ENCODE results near the gene KCNK3. TPM values are rescaled to one million over a fixed set of nuclear protein-coding genes. Genes with fewer than 3 reads are reported as not detected.
A peak's percentile ranks its signal among the peaks of the same experiment; 100 is the strongest.

Gene KCNK3
- total and polyA plus RNA-seq, 2 experiments from 2014 or later = not detected

DNA sequence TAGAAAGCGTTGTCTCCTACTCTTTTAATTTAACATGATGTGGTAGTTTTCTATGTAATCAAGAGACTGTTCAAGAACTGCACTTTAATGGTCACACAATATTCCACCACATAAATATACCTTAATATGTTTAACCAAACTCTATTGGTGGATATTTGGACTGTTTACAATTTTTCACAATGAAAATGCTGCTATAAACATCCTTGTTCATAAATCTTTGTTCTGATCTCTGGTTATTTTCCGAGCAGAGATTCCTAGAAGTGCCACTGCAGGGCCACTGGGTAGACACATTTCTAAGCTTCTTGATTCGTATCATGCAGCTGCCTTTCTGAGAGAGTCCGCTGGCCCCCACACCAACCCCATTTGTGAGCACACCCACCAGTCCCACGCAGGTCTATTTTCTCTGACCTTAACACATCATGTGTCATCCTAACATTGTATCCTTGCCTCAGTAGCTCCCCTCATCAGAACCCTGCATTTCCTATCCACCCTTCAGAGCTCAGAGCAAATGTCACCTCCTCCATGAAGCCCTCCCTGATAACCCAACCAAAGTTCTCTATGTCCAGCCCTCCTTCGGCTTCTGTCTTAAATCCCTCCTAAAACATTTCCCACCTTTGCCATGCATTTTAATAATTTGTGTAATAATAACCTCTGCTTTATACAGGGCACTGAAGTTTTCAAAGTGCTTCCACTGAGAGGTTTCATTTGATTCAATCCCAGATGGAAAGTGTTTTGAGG, 26.6 kb downstream of the KCNK3 start:
- no peaks in the 10 kb centered on the region for H3K9me2 ChIP-seq (ENCODE audit: insufficient read depth)
- peaks cover 9% of the 10 kb centered on the region; the same call in 1 of the 2 replicates for H3F3A ChIP-seq (ENCODE audit: insufficient read depth)
- H4K20me1 ChIP-seq (ENCODE audit: insufficient read depth) = no peaks in the 10 kb centered on the region
- no peaks in the 10 kb centered on the region for H3K79me2 ChIP-seq (ENCODE audit: insufficient read depth)
- H3K36me3 ChIP-seq (ENCODE audit: low read depth) = no peaks in the 10 kb centered on the region
- no peaks in the 10 kb centered on the region for H3K9me3 ChIP-seq (ENCODE audit: low read depth)
- no peak overlapping the region for H2AFZ ChIP-seq
- no peak overlapping the region for H3K4me3 ChIP-seq
- in situ Hi-C loops (cut with MboI) = no loop called here
- H3K4me2 ChIP-seq (ENCODE audit: unreplicated experiment) = no peak overlapping the region
- no peaks in the 10 kb centered on the region for H3K27me3 ChIP-seq (replicated peaks; ENCODE audit: insufficient read depth)
- H3K27ac ChIP-seq = no peak overlapping the region
- DNase-seq = no peak
- H3K9ac ChIP-seq = no peak overlapping the region
- WGBS, 2 experiments (ENCODE audit: low coverage in 1 of 2, low lambda C conversion rate in 2 of 2, missing lambda C conversion rate in 2 of 2) = 82 to 93% methylated on average over 6 of the region's 6 CpGs
- TF ChIP-seq EZH2 (IDR thresholded peaks at IDR 0.05; ENCODE audit: insufficient read depth, poor library complexity, severe bottlenecking) = no peak
- TF ChIP-seq EZH2phosphoT487 (IDR thresholded peaks at IDR 0.05; ENCODE audit: insufficient read depth, low read depth) = no peak
- H3K4me1 ChIP-seq (ENCODE audit: insufficient read depth) = peaks cover 21% of the 10 kb centered on the region

DNA sequence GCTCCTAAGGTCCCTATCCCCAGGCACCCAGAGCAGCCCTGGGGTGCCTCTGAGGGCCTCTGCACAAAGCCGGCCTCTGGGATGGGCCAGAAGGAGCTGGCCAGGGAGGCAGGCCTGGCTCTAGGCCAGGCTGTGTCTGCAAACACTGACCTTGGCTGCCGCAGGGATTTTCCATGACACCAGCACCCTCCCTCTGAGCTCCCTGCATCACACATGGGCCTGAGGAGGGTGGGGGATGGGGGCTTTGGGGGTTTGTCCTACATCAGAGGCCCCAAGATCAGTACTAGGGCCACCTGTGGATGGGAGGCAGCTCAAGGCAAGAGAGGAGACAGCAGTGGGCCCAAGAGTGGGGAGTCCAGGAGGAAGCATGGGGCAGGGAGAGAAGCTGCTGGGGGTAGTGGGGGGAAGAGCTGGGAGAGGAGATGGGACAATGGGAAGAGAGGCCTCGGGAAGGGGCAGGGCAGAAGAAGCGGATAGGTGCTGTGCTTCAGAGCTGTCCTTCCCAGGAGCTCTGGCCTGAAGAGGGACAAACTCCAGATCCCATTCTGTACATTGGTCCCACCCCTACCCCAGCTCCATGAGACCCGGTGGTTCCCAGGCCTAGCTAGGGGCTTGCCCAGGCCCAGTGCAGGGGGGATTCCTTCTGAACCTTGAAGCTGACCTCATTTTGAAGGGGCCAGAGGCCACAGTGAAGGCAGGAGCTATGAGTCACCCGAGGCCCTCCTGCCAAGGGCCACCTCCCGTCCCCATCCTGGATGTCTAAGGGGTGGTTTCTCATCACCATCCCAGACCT, 28.0 kb downstream of the KCNK3 start:
- Histone ChIP-seq H3K79me2 (ENCODE audit: insufficient read depth) (no peaks in the 10 kb centered on the region), H3K9ac (peak overlapping the region; percentile 49), H3K4me2 (ENCODE audit: unreplicated experiment) (no peak overlapping the region), H3K4me3 (no peak overlapping the region), H4K20me1 (ENCODE audit: insufficient read depth) (no peaks in the 10 kb centered on the region), H3F3A (ENCODE audit: insufficient read depth) (peaks cover 15% of the 10 kb centered on the region; the same call in 1 of the 2 replicates), H3K27me3 (replicated peaks; ENCODE audit: insufficient read depth) (no peaks in the 10 kb centered on the region), H3K9me2 (ENCODE audit: insufficient read depth) (no peaks in the 10 kb centered on the region), H3K27ac (no peak overlapping the region), H2AFZ (no peak overlapping the region), H3K9me3 (ENCODE audit: low read depth) (no peaks in the 10 kb centered on the region), H3K4me1 (ENCODE audit: insufficient read depth) (peaks cover 29% of the 10 kb centered on the region), H3K36me3 (ENCODE audit: low read depth) (no peaks in the 10 kb centered on the region)
- peak; percentile 80 for DNase-seq
- WGBS, 2 experiments (ENCODE audit: low coverage in 1 of 2, low lambda C conversion rate in 2 of 2, missing lambda C conversion rate in 2 of 2) = 46 to 53% methylated on average over 6 to 7 of the region's 7 CpGs
- in situ Hi-C loops (cut with MboI) = no loop called here
- TF ChIP-seq EZH2phosphoT487 (IDR thresholded peaks at IDR 0.05; ENCODE audit: insufficient read depth, low read depth) = no peak
- TF ChIP-seq EZH2 (IDR thresholded peaks at IDR 0.05; ENCODE audit: insufficient read depth, poor library complexity, severe bottlenecking) = no peak

DNA sequence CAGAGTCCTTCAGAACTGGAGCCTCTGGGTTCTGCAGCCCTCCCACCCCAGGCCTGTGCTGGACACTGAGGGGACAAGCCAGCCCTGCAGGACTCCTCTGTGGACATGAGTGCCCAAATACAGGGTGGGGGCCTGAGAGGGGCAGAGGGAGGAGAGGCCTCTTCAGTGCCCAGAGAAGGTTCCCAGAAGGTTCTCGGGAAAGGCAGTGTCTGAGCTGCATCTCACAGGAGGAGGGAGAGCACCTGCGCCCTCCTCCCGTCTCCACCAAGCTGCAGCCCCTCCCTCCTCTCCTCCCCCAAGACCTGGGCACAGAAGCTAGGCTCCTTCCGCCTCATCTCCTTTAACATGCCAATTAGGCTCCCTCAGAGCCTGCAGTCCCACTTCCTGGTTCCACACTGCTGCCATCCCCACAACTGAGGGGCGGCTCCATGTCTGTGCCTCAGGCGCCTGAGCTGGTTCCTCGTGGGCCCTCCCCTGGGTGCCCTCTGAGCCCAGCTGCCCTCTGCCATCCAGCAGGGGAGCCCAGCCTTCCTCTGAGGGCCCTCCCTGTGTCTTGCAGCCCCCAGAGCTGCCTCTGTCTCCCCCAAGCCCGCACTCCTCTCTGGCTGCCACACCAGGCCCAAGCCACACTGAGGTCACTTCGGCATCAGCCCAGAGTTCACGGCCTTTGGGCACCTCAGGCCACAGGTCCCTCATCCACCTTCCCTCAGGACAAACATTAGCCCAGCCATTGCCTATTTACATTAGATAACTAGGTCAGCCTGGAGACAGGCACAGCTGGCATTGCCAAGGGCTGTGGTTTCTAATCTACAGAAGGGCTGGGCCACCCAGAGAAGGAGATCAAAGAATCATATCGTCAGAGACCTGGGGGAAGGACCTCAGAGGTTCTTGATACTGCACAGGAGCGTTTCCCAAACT, 28.9 kb downstream of the KCNK3 start:
- H3K9me2 ChIP-seq (ENCODE audit: insufficient read depth) = no peaks in the 10 kb centered on the region
- H3K9me3 ChIP-seq (ENCODE audit: low read depth) = no peaks in the 10 kb centered on the region
- no peak overlapping the region for H2AFZ ChIP-seq
- no peak overlapping the region for H3K4me3 ChIP-seq
- H3K36me3 ChIP-seq (ENCODE audit: low read depth) = no peaks in the 10 kb centered on the region
- TF ChIP-seq EZH2 (IDR thresholded peaks at IDR 0.05; ENCODE audit: insufficient read depth, poor library complexity, severe bottlenecking) (no peak), EZH2phosphoT487 (IDR thresholded peaks at IDR 0.05; ENCODE audit: insufficient read depth, low read depth) (no peak)
- in situ Hi-C loops (cut with MboI) = no loop called here
- no peak overlapping the region for H3K27ac ChIP-seq
- H3K79me2 ChIP-seq (ENCODE audit: insufficient read depth) = no peaks in the 10 kb centered on the region
- no peak overlapping the region for H3K9ac ChIP-seq
- WGBS, 2 experiments (ENCODE audit: low coverage in 1 of 2, low lambda C conversion rate in 2 of 2, missing lambda C conversion rate in 2 of 2) = 93 to 95% methylated on average over 12 of the region's 12 CpGs
- DNase-seq = no peak
- no peaks in the 10 kb centered on the region for H3K27me3 ChIP-seq (replicated peaks; ENCODE audit: insufficient read depth)
- H4K20me1 ChIP-seq (ENCODE audit: insufficient read depth) = no peaks in the 10 kb centered on the region
- no peak overlapping the region for H3K4me2 ChIP-seq (ENCODE audit: unreplicated experiment)
- H3F3A ChIP-seq (ENCODE audit: insufficient read depth) = peaks cover 15% of the 10 kb centered on the region; the same call in 1 of the 2 replicates
- H3K4me1 ChIP-seq (ENCODE audit: insufficient read depth) = peaks cover 29% of the 10 kb centered on the region

DNA sequence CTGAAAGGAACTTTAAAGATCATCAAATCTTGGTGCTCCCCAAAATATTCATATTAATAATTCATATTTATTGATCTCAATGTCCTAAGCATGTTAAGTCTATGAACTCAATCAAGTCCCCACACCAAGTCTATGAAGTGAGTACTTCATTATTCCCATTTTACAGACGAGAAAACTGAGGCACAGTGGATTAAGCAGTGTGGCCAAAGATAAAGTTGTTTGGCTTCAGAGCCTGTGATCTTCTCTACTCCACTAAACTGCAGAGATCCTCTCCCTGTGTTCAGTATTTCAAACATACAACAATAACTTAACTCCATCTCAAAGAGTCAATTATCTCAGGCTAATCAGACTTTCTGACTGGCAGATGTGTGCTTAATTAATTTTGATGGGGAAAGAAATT, 29.8 kb downstream of the KCNK3 start:
- no peaks in the 10 kb centered on the region for H4K20me1 ChIP-seq (ENCODE audit: insufficient read depth)
- no peak overlapping the region for H2AFZ ChIP-seq
- peaks cover 29% of the 10 kb centered on the region for H3K4me1 ChIP-seq (ENCODE audit: insufficient read depth)
- in situ Hi-C loops (cut with MboI) = no loop called here
- no peak for DNase-seq
- no peaks in the 10 kb centered on the region for H3K9me3 ChIP-seq (ENCODE audit: low read depth)
- H3K9me2 ChIP-seq (ENCODE audit: insufficient read depth) = no peaks in the 10 kb centered on the region
- no peak overlapping the region for H3K27ac ChIP-seq
- no peaks in the 10 kb centered on the region for H3K27me3 ChIP-seq (replicated peaks; ENCODE audit: insufficient read depth)
- H3K9ac ChIP-seq = no peak overlapping the region
- 89 to 100% methylated on average over 1 of the region's 1 CpG for WGBS, 2 experiments (ENCODE audit: low coverage in 1 of 2, low lambda C conversion rate in 2 of 2, missing lambda C conversion rate in 2 of 2)
- H3K79me2 ChIP-seq (ENCODE audit: insufficient read depth) = no peaks in the 10 kb centered on the region
- H3K4me3 ChIP-seq = no peak overlapping the region
- H3K36me3 ChIP-seq (ENCODE audit: low read depth) = no peaks in the 10 kb centered on the region
- no peak overlapping the region for H3K4me2 ChIP-seq (ENCODE audit: unreplicated experiment)
- no peak for TF ChIP-seq EZH2phosphoT487 (IDR thresholded peaks at IDR 0.05; ENCODE audit: insufficient read depth, low read depth)
- peaks cover 15% of the 10 kb centered on the region; the same call in 1 of the 2 replicates for H3F3A ChIP-seq (ENCODE audit: insufficient read depth)
